ENCODE data around the gene CDH4.

The CDH4 gene

DNA sequence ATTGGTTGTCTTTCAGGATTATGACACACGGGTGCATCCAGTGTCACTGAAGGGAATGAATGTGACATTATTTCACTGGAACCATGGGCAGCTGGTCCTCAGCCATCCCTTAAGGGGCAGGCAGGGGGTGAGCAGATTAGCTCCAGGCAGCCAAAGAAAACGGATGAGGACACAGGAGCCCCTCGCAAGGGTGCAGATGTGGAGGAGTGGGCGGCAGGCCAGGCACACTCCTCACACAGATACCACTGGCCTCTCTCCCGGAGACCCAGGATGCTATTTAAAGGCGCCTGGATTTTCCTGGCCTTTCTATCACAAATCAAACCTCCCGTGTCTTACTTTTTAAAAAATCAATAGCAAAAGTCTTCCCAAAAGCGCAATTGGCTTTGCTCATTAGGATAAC lies 603.2 kb downstream of the CDH4 start:
- no peaks in the 10 kb centered on the region for H3K36me3 ChIP-seq (ENCODE audit: control insufficient read depth, insufficient read depth, low read length)
- no peaks in the 10 kb centered on the region for H3K4me1 ChIP-seq (ENCODE audit: control insufficient read depth, insufficient read depth, low read length)
- H3K27me3 ChIP-seq (ENCODE audit: control insufficient read depth, insufficient read depth, low read length) = peaks cover 5% of the 10 kb centered on the region
- H3K4me3 ChIP-seq (ENCODE audit: low read depth, low read length) = no peak overlapping the region
- H3K9me3 ChIP-seq (ENCODE audit: control insufficient read depth, insufficient read depth, low read length) = no peaks in the 10 kb centered on the region
- H3K27ac ChIP-seq (ENCODE audit: low read depth, low read length) = no peak overlapping the region
- H3K9ac ChIP-seq (ENCODE audit: low read depth, low read length) = no peak overlapping the region

DNA sequence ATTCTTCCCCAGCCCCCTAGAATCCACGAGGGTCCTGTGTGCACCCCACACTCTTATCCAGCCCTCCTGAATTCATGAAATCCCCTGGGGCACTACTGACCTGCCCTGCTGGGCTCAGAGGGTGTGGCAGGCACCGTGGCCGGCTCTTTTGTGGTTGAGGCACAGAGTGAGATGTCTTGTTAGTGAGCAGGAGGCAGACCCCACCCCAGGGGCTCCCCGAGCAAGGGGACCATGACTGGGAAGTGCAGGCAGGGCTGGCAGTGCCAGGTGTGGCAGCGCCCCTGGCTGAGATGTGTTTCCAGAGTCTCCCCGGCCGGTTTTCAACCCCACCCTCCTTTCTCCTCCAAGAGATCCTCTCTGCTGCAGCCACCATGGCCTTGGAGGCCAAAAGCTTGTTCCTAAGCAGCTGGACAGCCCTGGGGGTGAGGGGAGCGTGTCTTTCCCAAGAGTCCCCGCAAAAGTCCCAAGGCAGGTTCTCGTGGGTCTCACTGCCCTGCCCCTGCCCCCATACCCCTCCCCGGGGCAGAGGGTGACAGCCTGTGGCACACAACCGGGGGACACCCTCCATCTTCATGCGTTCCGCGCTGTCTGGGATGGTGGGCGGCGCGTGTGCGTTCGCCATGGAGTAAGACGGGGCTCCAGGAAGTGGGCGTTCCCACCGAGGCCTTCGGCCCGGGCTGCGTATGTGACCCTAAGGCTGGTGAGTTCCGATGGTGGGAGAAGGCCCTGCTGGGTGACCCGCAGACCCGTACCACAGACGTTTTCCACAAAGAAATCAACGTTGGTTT lies 604.8 kb downstream of the CDH4 start:
- H3K9ac ChIP-seq (ENCODE audit: low read depth, low read length) = no peak overlapping the region
- no peaks in the 10 kb centered on the region for H3K36me3 ChIP-seq (ENCODE audit: control insufficient read depth, insufficient read depth, low read length)
- H3K4me1 ChIP-seq (ENCODE audit: control insufficient read depth, insufficient read depth, low read length) = no peaks in the 10 kb centered on the region
- H3K27me3 ChIP-seq (ENCODE audit: control insufficient read depth, insufficient read depth, low read length) = peaks cover 5% of the 10 kb centered on the region
- H3K27ac ChIP-seq (ENCODE audit: low read depth, low read length) = no peak overlapping the region
- no peaks in the 10 kb centered on the region for H3K9me3 ChIP-seq (ENCODE audit: control insufficient read depth, insufficient read depth, low read length)
- no peak overlapping the region for H3K4me3 ChIP-seq (ENCODE audit: low read depth, low read length)

DNA sequence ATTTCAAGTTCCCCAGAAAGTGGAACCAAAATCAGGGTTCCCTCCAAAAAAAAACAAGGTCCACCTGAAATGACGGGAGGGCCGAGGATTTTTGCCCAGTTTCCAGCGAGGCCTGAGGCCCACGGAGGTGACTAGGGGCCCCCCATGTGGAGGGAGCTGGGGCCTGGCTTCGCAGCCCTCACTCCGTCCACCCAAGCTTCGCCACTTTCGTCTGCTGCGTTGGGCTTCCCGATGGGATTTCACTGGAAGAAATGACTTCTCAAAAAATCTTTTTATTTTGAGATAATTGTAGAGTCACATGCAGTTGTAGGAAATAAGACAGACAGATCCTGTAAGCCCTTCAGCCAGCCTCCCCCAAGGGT lies 605.3 kb downstream of the CDH4 start:
- Histone ChIP-seq H3K9ac (ENCODE audit: low read depth, low read length) (no peak overlapping the region), H3K36me3 (ENCODE audit: control insufficient read depth, insufficient read depth, low read length) (no peaks in the 10 kb centered on the region), H3K27ac (ENCODE audit: low read depth, low read length) (no peak overlapping the region), H3K9me3 (ENCODE audit: control insufficient read depth, insufficient read depth, low read length) (no peaks in the 10 kb centered on the region), H3K27me3 (ENCODE audit: control insufficient read depth, insufficient read depth, low read length) (peaks cover 5% of the 10 kb centered on the region), H3K4me1 (ENCODE audit: control insufficient read depth, insufficient read depth, low read length) (no peaks in the 10 kb centered on the region), H3K4me3 (ENCODE audit: low read depth, low read length) (no peak overlapping the region)

DNA sequence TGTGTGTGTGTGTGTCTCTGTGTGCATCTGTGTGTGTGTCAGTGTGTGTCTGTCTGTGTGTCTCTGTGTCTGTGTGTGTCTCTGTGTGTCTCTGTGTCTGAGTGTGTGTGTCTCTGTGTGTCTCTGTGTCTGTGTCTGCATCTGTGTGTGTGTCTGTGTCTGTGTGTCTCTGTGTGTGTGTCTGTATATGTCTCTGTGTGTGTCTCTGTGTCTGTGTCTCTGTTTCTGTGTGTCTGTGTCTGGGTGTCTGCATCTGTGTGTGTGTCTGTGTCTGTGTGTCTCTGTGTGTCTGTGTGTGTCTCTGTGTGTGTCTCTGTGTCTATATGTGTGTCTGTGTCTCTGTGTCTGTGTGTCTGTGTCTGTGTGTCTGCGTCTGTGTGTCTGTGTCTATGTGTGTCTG lies 605.8 kb downstream of the CDH4 start:
- H3K27me3 ChIP-seq (ENCODE audit: control insufficient read depth, insufficient read depth, low read length) = peaks cover 5% of the 10 kb centered on the region
- no peak overlapping the region for H3K4me3 ChIP-seq (ENCODE audit: low read depth, low read length)
- no peaks in the 10 kb centered on the region for H3K4me1 ChIP-seq (ENCODE audit: control insufficient read depth, insufficient read depth, low read length)
- no peaks in the 10 kb centered on the region for H3K36me3 ChIP-seq (ENCODE audit: control insufficient read depth, insufficient read depth, low read length)
- H3K9me3 ChIP-seq (ENCODE audit: control insufficient read depth, insufficient read depth, low read length) = no peaks in the 10 kb centered on the region
- no peak overlapping the region for H3K27ac ChIP-seq (ENCODE audit: low read depth, low read length)
- H3K9ac ChIP-seq (ENCODE audit: low read depth, low read length) = no peak overlapping the region

DNA sequence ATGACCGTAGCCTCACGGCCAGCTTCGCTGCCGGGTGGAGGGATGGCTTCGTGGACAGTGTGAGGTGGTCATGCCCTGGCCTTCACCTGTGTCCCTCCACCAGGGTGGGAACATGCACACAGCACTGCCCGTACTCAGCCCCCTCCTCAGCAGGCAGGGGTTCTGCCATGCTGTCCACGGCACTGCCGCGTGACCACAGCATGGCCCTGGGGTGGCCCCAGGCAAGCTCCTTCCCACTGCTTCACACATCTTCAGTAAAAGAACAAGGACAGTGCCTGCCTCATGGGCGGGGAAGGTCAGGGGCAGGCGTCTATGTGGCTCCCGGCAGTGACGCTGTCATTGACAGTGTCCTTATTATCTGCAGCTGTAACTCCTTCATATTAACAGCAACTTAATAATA lies 607.7 kb downstream of the CDH4 start:
- no peaks in the 10 kb centered on the region for H3K36me3 ChIP-seq (ENCODE audit: control insufficient read depth, insufficient read depth, low read length)
- H3K27me3 ChIP-seq (ENCODE audit: control insufficient read depth, insufficient read depth, low read length) = peaks cover 5% of the 10 kb centered on the region
- no peaks in the 10 kb centered on the region for H3K9me3 ChIP-seq (ENCODE audit: control insufficient read depth, insufficient read depth, low read length)
- H3K27ac ChIP-seq (ENCODE audit: low read depth, low read length) = no peak overlapping the region
- H3K4me1 ChIP-seq (ENCODE audit: control insufficient read depth, insufficient read depth, low read length) = no peaks in the 10 kb centered on the region
- no peak overlapping the region for H3K9ac ChIP-seq (ENCODE audit: low read depth, low read length)
- H3K4me3 ChIP-seq (ENCODE audit: low read depth, low read length) = no peak overlapping the region

DNA sequence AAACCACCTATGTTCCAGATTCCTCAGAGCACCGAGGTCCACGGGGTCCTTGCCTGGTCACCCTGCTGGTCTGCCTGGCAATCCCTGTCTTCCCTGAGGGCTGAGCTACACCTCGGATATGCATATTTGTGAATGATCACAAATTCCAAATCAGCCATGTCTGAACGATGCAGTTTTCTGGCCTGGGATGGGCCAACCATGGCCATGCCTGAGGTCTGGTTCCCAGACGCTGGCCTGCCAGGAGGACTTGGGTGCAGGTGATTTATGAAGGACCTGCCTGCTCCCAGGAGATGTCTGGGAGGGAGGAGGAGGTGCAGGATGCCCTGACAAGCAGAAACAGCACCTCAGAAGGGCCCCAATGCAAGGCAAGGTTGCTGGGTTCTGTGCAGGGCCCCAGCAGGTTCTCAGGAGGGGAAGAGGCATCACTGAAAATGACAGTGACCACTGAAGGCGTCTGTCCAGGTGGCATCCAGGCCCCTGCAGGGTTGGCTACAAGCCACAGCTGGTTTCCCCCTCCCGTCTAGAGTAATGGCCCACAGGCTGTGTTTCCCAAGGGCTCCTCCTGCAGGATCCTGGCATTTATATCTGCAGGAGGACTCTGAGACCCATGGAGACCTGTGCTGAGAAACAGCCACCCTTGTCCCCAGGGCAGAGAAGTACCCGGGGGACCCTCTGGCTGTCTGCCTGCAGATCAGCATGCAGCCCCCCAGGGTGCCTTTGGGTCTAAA lies 608.4 kb downstream of the CDH4 start:
- Histone ChIP-seq H3K27ac (ENCODE audit: low read depth, low read length) (no peak overlapping the region), H3K9ac (ENCODE audit: low read depth, low read length) (no peak overlapping the region), H3K27me3 (ENCODE audit: control insufficient read depth, insufficient read depth, low read length) (peaks cover 5% of the 10 kb centered on the region), H3K4me1 (ENCODE audit: control insufficient read depth, insufficient read depth, low read length) (no peaks in the 10 kb centered on the region), H3K36me3 (ENCODE audit: control insufficient read depth, insufficient read depth, low read length) (no peaks in the 10 kb centered on the region), H3K9me3 (ENCODE audit: control insufficient read depth, insufficient read depth, low read length) (no peaks in the 10 kb centered on the region), H3K4me3 (ENCODE audit: low read depth, low read length) (no peak overlapping the region)

DNA sequence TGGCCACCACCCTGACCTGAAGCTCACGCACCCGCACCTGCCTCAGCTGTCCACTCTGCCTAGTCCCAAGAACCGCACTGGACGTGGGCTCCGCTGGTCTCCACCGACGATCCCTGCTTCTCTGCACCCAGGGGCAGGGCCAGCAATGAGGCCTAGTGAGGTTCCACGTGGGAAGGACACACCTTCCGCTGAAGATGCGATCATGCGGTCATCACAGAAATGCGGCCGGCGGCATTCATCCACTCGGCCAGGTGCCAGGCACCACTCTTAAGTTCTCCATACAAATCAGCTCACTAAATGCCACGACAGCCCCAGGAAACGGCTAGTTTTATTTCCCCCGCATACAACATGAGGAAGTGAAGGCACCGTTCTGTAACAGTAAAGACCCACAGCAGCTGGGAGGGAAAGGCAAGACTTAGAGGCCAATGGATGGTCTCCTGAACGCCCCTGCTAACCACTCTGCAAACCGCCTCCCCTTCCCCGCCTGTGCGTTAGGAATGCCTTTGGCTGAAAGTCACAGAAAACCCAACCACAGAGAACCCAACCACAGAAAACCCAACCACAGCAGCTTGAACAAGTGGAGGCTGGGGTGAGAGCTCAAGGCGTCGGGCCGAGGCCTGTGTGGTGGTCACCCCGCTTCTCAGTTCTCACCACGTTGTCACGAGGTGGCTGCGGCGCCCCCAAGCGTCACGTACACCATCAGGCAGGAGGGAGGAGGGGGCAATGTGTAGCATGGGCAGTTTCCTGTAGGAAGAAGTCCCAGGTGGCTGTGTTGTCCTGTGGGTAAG lies 609.2 kb downstream of the CDH4 start:
- Histone ChIP-seq H3K9me3 (ENCODE audit: control insufficient read depth, insufficient read depth, low read length) (no peaks in the 10 kb centered on the region), H3K4me3 (ENCODE audit: low read depth, low read length) (no peak overlapping the region), H3K27me3 (ENCODE audit: control insufficient read depth, insufficient read depth, low read length) (peaks cover 5% of the 10 kb centered on the region), H3K27ac (ENCODE audit: low read depth, low read length) (no peak overlapping the region), H3K4me1 (ENCODE audit: control insufficient read depth, insufficient read depth, low read length) (no peaks in the 10 kb centered on the region), H3K9ac (ENCODE audit: low read depth, low read length) (no peak overlapping the region), H3K36me3 (ENCODE audit: control insufficient read depth, insufficient read depth, low read length) (no peaks in the 10 kb centered on the region)

DNA sequence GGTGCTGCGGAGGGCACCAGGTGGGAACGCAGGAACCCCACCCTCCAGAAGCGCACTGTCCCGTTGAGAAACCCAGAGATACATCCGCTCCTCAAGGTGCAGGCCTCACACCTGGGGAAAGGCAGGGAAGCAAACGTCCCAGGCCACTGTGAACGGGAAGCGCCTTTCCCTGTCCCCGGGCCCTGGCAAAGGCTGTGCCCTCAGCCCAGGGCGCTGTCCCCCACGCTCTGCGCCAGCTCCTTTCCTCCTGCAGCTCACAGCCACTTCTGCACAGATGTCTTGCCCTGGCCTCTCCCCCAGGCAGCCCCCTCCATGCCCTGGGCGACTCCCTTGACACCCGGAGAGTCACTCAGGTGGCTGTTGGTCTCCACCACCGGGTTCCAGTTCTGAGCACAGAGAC lies 609.8 kb downstream of the CDH4 start:
- Histone ChIP-seq H3K9me3 (ENCODE audit: control insufficient read depth, insufficient read depth, low read length) (no peaks in the 10 kb centered on the region), H3K9ac (ENCODE audit: low read depth, low read length) (no peak overlapping the region), H3K36me3 (ENCODE audit: control insufficient read depth, insufficient read depth, low read length) (no peaks in the 10 kb centered on the region), H3K4me3 (ENCODE audit: low read depth, low read length) (no peak overlapping the region), H3K27me3 (ENCODE audit: control insufficient read depth, insufficient read depth, low read length) (peaks cover 5% of the 10 kb centered on the region), H3K27ac (ENCODE audit: low read depth, low read length) (no peak overlapping the region), H3K4me1 (ENCODE audit: control insufficient read depth, insufficient read depth, low read length) (no peaks in the 10 kb centered on the region)

DNA sequence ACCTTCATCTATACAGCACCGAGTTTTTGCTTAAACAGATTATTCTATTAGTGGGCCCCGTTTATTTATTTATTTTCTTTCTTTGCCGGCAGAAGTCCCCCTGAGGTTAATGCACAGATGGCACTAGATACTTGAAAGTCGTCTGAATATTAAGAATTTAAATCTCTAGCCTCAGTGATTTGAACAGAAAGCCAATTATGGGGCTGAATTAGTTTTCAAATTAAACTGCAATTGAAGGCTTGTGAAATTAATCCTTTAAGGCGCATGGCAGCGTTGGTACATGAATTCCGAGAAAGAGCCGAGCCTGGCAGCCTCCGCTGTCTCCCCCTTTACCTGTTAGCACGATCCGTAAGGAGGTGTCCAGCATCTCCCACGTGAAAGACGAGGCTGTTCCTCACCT lies 610.8 kb downstream of the CDH4 start:
- Histone ChIP-seq H3K27me3 (ENCODE audit: control insufficient read depth, insufficient read depth, low read length) (peaks cover 5% of the 10 kb centered on the region; the same call in 1 of the 2 replicates), H3K4me1 (ENCODE audit: control insufficient read depth, insufficient read depth, low read length) (no peaks in the 10 kb centered on the region), H3K4me3 (ENCODE audit: low read depth, low read length) (no peak overlapping the region), H3K9me3 (ENCODE audit: control insufficient read depth, insufficient read depth, low read length) (no peaks in the 10 kb centered on the region), H3K27ac (ENCODE audit: low read depth, low read length) (no peak overlapping the region), H3K36me3 (ENCODE audit: control insufficient read depth, insufficient read depth, low read length) (no peaks in the 10 kb centered on the region), H3K9ac (ENCODE audit: low read depth, low read length) (no peak overlapping the region)

DNA sequence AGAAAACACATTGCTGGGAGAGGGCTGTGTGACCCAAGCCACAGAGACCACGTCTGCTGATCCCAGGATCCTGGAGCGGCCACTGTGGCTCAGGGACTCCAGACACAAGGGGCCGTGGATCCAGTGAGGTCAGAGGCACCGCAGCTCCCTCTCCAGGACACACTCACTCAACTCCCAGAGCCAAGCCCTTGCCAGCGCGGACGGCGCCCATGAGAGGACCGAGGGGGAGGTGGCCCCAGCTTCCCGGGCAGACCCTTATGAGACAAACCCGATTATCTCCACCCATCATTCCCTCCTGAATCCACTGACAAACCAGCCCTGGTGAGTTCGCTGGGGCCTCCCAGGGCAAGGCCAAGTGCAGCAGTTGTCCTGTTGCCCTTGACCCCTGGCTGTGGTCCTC lies 612.4 kb downstream of the CDH4 start:
- Histone ChIP-seq H3K27me3 (ENCODE audit: control insufficient read depth, insufficient read depth, low read length) (no peaks in the 10 kb centered on the region), H3K36me3 (ENCODE audit: control insufficient read depth, insufficient read depth, low read length) (no peaks in the 10 kb centered on the region), H3K9me3 (ENCODE audit: control insufficient read depth, insufficient read depth, low read length) (no peaks in the 10 kb centered on the region), H3K9ac (ENCODE audit: low read depth, low read length) (no peak overlapping the region), H3K4me1 (ENCODE audit: control insufficient read depth, insufficient read depth, low read length) (no peaks in the 10 kb centered on the region), H3K4me3 (ENCODE audit: low read depth, low read length) (no peak overlapping the region), H3K27ac (ENCODE audit: low read depth, low read length) (no peak overlapping the region)

DNA sequence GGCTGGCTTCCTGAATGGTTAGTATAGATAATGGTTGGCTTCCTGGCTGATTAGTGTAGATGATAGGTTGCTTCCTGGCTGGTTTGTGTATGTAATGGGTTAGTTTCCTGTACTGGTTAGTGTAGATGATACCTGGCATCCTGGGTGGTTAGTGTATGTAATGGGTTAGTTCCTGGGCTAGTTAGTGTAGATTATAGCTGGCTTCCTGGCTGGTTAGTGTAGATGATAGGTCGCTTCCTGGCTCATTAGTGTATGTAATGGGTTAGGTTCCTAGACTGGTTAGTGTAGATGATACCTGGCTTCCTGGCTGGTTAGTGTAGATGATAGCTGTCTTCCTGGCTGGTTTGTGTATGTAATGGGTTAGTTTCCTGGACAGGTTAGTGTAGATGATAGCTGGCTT lies 613.3 kb downstream of the CDH4 start:
- Histone ChIP-seq H3K4me3 (ENCODE audit: low read depth, low read length) (no peak overlapping the region), H3K9me3 (ENCODE audit: control insufficient read depth, insufficient read depth, low read length) (no peaks in the 10 kb centered on the region), H3K36me3 (ENCODE audit: control insufficient read depth, insufficient read depth, low read length) (no peaks in the 10 kb centered on the region), H3K9ac (ENCODE audit: low read depth, low read length) (no peak overlapping the region), H3K27me3 (ENCODE audit: control insufficient read depth, insufficient read depth, low read length) (no peaks in the 10 kb centered on the region), H3K4me1 (ENCODE audit: control insufficient read depth, insufficient read depth, low read length) (no peaks in the 10 kb centered on the region), H3K27ac (ENCODE audit: low read depth, low read length) (no peak overlapping the region)
